Fibroblast of skin of right biceps (primary cell): Measurements from ENCODE around the gene TAF7.
"Not testable (repeated sequence)": the region's sequence is repeated elsewhere in the genome, so short reads cannot be mapped to it uniquely, and the experiment has no call there.

Experiments
- DNase-seq: peaks from one replicate; pipeline ENCODE4 v3.0.0-alpha.2; 2013

Gene TAF7

DNA sequence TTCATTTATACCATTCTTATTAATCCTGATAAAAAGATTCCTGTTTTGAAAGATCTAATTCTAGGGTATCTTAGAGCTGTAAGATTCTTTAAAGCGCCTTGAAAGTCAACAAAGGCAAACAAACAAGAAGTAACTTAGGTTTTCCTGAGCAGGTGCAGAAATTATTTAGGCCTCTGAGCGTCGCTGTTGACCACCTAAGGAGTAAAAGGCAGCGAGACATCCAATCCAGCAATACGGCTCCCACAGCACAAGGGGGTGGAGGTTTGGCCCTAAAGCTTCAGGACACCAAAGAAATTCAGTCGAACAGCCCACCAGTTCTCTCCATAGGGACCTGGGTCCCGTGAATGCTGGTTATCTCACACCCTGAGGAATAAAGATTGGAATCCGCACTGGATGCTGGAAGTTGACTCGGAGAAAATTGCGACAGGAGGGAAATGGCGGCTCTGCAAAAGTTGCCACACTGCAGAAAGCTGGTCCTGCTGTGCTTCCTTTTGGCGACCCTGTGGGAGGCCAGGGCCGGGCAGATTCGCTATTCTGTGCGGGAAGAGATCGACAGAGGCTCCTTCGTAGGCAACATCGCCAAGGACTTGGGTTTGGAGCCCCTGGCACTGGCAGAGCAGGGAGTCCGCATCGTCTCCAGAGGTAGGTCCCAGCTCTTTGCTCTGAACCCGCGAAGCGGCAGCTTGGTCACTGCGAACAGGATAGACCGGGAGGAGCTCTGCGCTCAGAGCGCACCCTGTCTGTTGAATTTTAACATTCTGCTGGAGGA, 18.1 kb upstream of the TAF7 start, which contains the start of gene PCDHGA2:
TSS of gene PCDHGA2 (plus strand) at position 223 of the 769 bp plus-strand sequence.
- DNase-seq, result peak; percentile 56

GRCh38 chr5:141332571-141332970, 12.0 kb upstream of the TAF7 start:
- not testable (repeated sequence) for DNase-seq

GRCh38 chr5:141330299-141331080, 9.9 kb upstream of the TAF7 start, which contains the start of gene PCDHGA1:
Gene PCDHGA1, plus strand, starts transcription at chr5:141330514.
- peak; percentile 35 for DNase-seq

- no peak for DNase-seq
Observed at GRCh38 chr5:141328231-141328630, 7.6 kb upstream of the TAF7 start.

DNA sequence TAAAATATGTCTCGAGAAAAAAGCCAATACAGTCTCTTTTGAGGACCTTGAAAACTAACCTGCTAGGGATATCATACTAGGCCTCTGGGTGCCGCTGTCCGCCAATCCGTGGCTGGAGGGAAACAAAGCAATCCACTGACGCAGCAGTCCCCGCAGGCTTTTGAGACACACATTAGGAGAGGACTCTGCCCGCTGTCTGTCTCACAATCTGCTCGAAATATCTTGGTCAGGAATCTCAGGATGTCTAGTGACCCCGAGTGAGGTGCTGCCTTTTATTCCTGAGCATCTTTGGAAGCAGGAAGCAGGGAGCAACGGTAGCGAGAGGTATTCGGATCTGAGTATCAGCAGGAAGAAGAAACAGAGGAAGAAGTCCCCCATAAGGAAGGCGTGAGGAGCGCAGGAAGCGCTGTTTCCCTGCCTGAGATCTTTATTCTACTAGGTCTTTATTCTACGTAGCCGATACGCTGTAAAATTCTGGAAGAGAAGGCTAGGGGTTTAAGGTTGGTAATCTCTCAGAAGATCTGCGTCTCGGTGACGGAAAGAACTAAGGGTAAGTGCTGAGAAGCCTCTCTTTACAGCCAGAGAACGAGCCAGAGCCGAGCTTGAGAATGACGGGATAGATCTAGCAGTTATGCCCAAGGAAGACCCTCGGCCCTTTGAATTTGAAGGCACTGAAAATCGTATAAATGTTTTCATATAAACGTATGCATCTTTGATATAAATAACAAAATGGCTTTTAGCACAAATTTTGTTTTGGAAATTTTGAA, 5.7 kb upstream of the TAF7 start:
- DNase-seq, result peak; percentile 74

DNA sequence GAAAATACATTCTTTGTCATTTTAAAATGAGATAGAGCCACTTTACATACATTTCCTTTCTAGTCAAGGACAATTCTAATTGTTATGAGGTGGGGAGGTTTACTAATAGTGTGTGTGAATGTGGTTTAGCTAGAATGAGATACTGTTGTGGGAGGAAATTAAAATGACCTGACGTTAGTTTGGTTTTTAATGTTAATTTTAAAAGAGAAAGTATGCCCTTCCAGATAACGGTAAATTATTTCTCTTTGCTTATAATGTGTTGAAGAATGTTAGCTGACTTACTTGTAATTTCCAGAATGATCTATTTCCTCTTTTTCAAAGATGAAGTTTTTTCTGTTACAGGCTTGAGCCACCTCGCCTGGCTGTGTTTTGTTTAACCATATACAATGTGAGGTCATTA, 1.7 kb upstream of the TAF7 start:
- DNase-seq, result no peak

GRCh38 chr5:141319699-141320098, 885 bp downstream of the TAF7 start:
- no peak for DNase-seq

- DNase-seq, result no peak
Observed at GRCh38 chr5:141319202-141319601, 1.4 kb downstream of the TAF7 start.

- DNase-seq, result not testable (repeated sequence)
Observed at GRCh38 chr5:141316963-141317362, 3.6 kb downstream of the TAF7 start.

- no peak for DNase-seq
Observed at GRCh38 chr5:141313711-141314110, 6.9 kb downstream of the TAF7 start.

DNA sequence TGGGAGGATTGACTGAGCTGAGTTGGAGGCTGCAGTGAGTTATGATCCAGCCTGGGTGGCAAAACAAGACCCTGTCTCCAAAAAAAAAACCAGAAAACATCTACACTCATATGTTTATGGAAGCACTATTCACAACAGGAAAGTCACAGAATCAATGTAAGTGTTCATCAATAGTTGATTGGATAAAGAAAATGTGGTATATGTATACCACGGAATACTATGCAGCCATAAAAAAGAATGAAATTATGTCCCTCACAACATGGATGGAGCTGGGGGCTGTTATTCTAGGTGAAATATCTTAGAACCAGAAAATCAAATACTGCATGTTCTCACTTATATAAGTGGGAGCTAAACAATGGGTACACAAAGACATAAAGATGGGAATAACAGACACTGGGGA, 14.0 kb downstream of the TAF7 start:
- DNase-seq, result no peak

GRCh38 chr5:141303756-141304155, 16.8 kb downstream of the TAF7 start, which contains the start of gene SLC25A2:
Gene SLC25A2, minus strand, starts transcription at chr5:141304049. Its CDS starts 184 bp downstream, at chr5:141303865.
- DNase-seq, result no peak

DNA sequence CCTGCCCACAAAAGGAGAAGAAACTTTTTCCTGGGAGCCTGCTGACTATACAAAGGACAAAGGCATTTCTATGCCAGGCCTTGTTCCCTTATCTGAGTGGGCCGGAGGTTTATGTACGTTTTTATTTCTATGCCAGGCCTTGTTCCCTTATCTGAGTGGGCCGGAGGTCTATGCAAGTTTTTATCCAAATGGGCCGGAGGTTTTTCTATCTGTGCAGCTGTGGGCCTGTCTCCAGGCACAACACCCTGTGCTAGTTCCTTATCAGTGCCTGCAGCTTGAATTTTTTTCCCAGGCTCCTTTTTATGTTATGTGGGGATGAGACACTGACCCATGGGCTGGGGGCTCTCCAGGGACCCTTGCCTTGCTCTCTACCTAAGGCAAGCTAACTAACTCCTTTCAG, 22.2 kb downstream of the TAF7 start:
- no peak for DNase-seq

DNA sequence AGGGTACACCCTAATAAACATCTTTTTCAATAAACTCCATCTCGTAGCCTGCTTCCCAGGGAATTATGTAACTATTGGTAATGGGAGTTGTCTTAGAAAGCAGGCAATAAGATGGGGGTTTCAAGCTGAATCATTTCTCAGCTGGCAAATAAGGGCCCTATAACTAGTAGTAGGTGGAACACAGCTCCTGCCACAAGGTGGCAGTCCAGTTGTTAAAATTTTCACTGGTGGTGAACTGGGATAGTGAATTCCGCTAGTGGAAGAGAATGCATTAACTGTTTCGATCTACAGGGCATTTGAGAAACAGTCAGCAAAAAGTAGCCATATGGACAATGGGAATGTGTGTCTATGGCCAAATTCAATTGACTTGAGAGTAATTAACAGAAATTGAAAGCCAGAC, 47.7 kb downstream of the TAF7 start:
- DNase-seq, result no peak

DNA sequence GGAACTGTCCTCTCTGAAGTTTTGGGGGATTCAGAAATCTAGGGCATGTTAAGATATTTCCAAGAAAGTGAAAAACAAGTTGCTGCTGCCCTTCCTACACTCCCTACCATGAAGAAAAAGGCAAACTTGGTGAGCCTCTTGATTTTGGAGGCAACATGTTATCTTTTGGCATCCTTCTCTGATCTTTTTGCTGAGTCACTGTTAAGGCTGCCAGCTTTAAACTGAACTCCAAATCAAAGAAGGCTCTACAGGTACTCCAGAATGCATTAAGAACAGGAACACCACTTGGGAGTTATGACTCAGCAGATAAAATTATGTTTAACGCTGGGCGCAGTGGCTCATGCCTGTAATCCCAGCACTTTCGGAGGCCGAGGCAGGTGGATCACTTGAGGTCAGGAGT, 51.4 kb downstream of the TAF7 start:
- DNase-seq, result no peak
